ENCODE measurements around the gene SCAPER.

The SCAPER gene

GRCh38 chr15:76664895-76665294 is 240.2 kb downstream of the SCAPER start:
- no peak overlapping the region for H3K4me3 ChIP-seq (replicated peaks; ENCODE audit: low read depth, low read length)
- no peak for TF ChIP-seq CTCF (IDR thresholded peaks at IDR 0.05; ENCODE audit: low read length, missing control alignments)
- no peak for DNase-seq (ENCODE audit: low read depth)

- no peak for TF ChIP-seq CTCF (IDR thresholded peaks at IDR 0.05; ENCODE audit: low read length, missing control alignments)
Observed at GRCh38 chr15:76664411-76664810, 240.7 kb downstream of the SCAPER start.

GRCh38 chr15:76663529-76663928 is 241.6 kb downstream of the SCAPER start:
- DNase-seq (ENCODE audit: low read depth) = no peak
- TF ChIP-seq CTCF (IDR thresholded peaks at IDR 0.05; ENCODE audit: low read length, missing control alignments) = no peak
- no peak overlapping the region for H3K4me3 ChIP-seq (replicated peaks; ENCODE audit: low read depth, low read length)

More at GRCh38 chr15:76664411-76664810, 240.7 kb downstream of the SCAPER start:
- DNase-seq (ENCODE audit: low read depth) = no peak
- no peak overlapping the region for H3K4me3 ChIP-seq (replicated peaks; ENCODE audit: low read depth, low read length)

GRCh38 chr15:76648732-76649444 is 256.3 kb downstream of the SCAPER start:
- no peak overlapping the region for H3K4me3 ChIP-seq (replicated peaks; ENCODE audit: low read depth, low read length)
- no peak for DNase-seq (ENCODE audit: low read depth)
- no peak for TF ChIP-seq CTCF (IDR thresholded peaks at IDR 0.05; ENCODE audit: low read length, missing control alignments)

GRCh38 chr15:76647612-76648011 is 257.5 kb downstream of the SCAPER start:
- no peak for TF ChIP-seq CTCF (IDR thresholded peaks at IDR 0.05; ENCODE audit: low read length, missing control alignments)

GRCh38 chr15:76644646-76645045 is 260.5 kb downstream of the SCAPER start:
- no peak overlapping the region for H3K4me3 ChIP-seq (replicated peaks; ENCODE audit: low read depth, low read length)
- no peak for DNase-seq (ENCODE audit: low read depth)
- no peak for TF ChIP-seq CTCF (IDR thresholded peaks at IDR 0.05; ENCODE audit: low read length, missing control alignments)

More at GRCh38 chr15:76647612-76648011, 257.5 kb downstream of the SCAPER start:
- H3K4me3 ChIP-seq (replicated peaks; ENCODE audit: low read depth, low read length) = no peak overlapping the region
- no peak for DNase-seq (ENCODE audit: low read depth)

- peak; percentile 23 for TF ChIP-seq CTCF (IDR thresholded peaks at IDR 0.05; ENCODE audit: low read length, missing control alignments)
- no peak overlapping the region for H3K4me3 ChIP-seq (replicated peaks; ENCODE audit: low read depth, low read length)
- DNase-seq (ENCODE audit: low read depth) = peak; percentile 3
Observed at GRCh38 chr15:76642671-76643070, 262.5 kb downstream of the SCAPER start.

Data from fibroblast of pulmonary artery (primary cell).